Endothelial cell of umbilical vein (primary cell): ENCODE data around the gene ARHGAP10.

Source experiments
- MAX ChIP-seq: IDR thresholded peaks from 2 replicates; pipeline ENCODE4 v1.6.1; 2011; ENCODE audit not compliant: insufficient read depth, insufficient read length
- POLR2AphosphoS5 ChIP-seq: IDR thresholded peaks from 2 replicates; pipeline ENCODE4 v1.6.1; 2012; ENCODE audit warnings: low read depth, mild to moderate bottlenecking, control low read depth, low read length, moderate library complexity; ENCODE audit not compliant: insufficient read depth

- no peak for TF ChIP-seq MAX
- no peak for TF ChIP-seq POLR2AphosphoS5
Observed at GRCh38 chr4:147683188-147683591, 48.7 kb upstream of the ARHGAP10 start.
